ENCODE data around the gene PLS1.

PLS1 gene

DNA sequence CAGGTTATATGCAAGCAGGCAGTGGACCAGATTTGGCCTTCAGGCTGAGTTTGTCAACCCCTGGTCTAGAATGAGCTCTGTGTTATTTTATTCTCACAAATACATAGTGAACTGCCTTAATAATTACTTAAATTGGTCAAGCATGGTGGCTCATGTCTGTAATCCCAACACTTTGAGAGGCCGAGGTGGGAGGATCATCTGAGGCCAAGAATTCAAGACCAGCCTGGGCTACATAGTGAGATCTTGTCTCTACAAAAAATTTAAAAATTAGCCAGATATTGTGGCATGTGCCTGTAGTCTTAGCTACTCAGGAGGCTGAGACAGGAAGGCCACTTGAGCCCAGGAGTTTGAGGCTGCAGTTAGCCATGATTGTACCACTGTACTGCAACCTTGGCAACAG is 15.0 kb downstream of the PLS1 start:
- no peak overlapping the region for H3K4me3 ChIP-seq (ENCODE audit: low read depth, low read length)
- TF ChIP-seq, protein P1, sequence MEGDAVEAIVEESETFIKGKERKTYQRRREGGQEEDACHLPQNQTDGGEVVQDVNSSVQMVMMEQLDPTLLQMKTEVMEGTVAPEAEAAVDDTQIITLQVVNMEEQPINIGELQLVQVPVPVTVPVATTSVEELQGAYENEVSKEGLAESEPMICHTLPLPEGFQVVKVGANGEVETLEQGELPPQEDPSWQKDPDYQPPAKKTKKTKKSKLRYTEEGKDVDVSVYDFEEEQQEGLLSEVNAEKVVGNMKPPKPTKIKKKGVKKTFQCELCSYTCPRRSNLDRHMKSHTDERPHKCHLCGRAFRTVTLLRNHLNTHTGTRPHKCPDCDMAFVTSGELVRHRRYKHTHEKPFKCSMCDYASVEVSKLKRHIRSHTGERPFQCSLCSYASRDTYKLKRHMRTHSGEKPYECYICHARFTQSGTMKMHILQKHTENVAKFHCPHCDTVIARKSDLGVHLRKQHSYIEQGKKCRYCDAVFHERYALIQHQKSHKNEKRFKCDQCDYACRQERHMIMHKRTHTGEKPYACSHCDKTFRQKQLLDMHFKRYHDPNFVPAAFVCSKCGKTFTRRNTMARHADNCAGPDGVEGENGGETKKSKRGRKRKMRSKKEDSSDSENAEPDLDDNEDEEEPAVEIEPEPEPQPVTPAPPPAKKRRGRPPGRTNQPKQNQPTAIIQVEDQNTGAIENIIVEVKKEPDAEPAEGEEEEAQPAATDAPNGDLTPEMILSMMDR (IDR thresholded peaks at IDR 0.05; ENCODE audit: insufficient read depth, low read depth, low read length, missing control alignments): no peak
- DNase-seq (ENCODE audit: low read depth): no peak

DNA sequence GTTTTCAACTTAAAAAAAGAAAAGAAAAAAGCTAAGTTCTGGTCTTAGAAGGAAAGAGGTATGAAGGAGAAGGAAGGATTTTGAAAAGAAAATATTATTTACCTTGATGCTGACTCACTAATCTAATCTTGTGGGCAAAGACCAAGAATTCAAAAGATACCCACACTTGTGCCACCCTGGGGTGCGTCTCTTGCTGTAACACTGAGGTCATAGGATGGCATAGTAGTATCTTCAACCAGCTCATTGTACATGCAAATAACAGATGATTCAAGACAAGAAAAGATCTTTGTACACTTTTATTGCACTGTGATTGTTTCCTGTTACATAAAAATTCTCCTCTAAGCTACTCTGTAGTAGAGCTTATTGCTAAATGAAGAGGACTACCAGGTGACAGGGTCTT is 17.3 kb downstream of the PLS1 start:
- TF ChIP-seq, protein P1 (IDR thresholded peaks at IDR 0.05; ENCODE audit: insufficient read depth, low read depth, low read length, missing control alignments): no peak
- H3K4me3 ChIP-seq (ENCODE audit: low read depth, low read length): no peak overlapping the region
- DNase-seq (ENCODE audit: low read depth): no peak

DNA sequence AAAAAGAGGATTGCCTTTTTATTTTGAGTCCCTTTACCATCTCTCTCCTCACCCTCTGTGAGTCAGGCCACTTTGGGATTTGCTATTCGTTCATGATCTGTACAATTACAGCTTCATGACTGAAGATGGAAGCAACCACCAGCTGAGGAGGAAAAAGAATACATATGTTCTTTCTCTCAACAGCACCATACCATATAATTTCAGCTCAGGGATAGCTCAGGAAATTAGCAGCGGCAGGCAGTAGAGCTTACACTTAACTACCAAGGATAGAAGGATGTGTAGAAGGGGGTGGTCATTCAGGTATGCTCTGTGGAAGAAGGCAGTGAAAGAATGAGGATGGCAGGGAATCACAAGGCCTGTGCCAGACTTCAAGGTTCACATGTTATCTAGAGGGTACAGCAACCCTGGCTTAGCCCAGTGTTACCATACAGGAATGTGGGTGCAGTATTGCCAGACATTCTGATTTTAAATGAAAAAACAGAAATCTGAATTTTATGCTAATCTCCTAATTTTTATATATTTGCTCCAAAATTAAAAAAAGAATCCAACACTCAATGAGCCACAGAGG is 17.9 kb downstream of the PLS1 start:
- TF ChIP-seq, protein P1 (IDR thresholded peaks at IDR 0.05; ENCODE audit: insufficient read depth, low read depth, low read length, missing control alignments): no peak
- no peak for DNase-seq (ENCODE audit: low read depth)
- H3K4me3 ChIP-seq (ENCODE audit: low read depth, low read length): no peak overlapping the region

DNA sequence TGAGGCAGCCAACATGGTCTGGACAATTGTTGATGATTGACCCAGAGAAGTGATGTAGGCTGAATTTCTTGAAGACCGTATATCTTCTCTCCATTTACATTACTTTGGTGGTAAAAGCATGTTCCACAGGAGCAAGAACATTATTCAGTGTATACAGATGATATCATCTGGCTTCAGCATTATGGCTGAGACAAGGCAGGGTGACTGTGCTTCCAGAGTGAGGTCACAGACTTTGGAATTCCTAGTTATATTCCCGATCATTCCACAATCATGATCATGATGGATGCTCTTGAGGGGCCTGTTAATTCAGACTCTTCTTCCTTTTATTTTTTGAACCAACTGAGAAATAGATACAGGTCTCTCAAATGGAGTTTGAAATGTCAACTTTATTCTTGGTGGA is 19.0 kb downstream of the PLS1 start:
- no peak overlapping the region for H3K4me3 ChIP-seq (ENCODE audit: low read depth, low read length)
- TF ChIP-seq, protein P1 (IDR thresholded peaks at IDR 0.05; ENCODE audit: insufficient read depth, low read depth, low read length, missing control alignments): no peak
- no peak for DNase-seq (ENCODE audit: low read depth)

DNA sequence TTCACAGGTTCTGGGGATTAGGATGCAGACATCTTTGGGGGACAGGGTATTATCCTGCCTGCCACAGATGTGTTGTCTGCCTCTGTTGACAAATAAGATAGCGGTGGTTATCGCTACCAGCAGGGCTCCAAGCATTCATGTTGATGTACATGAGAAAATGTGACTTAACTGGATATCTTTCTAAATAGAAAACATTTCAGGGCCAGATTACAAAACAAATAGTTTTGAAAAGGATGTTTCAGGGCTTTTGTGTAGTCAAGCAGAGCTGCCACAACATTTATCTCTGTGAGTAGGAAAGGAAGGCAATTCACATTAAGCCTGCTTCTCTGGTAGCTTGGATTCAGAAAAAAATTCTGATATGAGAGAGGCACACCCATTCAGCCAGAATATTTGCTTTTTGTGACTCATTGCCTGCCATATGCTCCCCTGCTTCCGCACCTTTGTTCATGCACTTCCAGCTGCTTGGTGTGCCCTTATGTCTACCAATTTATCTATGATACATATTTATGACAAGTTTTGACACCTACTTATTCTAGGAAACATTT is 22.8 kb downstream of the PLS1 start:
- no peak for DNase-seq (ENCODE audit: low read depth)
- H3K4me3 ChIP-seq (ENCODE audit: low read depth, low read length): no peak overlapping the region
- TF ChIP-seq, protein P1 (IDR thresholded peaks at IDR 0.05; ENCODE audit: insufficient read depth, low read depth, low read length, missing control alignments): no peak

DNA sequence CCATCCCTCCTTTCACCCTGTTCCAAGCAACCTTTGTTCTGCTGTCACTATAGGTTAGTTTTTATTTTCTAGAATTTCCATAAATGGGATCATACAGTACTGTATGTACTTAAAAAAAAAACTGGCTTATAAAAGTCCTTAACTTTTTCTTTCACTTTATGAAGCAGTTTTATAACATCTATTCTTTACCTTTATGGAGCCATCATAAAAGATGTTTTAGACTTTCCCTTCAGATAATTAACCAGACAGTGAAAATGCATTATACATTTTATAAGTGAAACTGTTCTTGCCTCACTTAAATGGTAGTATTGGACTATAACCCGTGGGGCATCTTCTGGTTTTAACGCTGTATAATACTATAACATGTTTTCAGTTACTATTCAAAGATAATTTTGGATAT is 26.2 kb downstream of the PLS1 start:
- H3K4me3 ChIP-seq (ENCODE audit: low read depth, low read length): no peak overlapping the region
- TF ChIP-seq, protein P1 (IDR thresholded peaks at IDR 0.05; ENCODE audit: insufficient read depth, low read depth, low read length, missing control alignments): no peak
- DNase-seq (ENCODE audit: low read depth): no peak

DNA sequence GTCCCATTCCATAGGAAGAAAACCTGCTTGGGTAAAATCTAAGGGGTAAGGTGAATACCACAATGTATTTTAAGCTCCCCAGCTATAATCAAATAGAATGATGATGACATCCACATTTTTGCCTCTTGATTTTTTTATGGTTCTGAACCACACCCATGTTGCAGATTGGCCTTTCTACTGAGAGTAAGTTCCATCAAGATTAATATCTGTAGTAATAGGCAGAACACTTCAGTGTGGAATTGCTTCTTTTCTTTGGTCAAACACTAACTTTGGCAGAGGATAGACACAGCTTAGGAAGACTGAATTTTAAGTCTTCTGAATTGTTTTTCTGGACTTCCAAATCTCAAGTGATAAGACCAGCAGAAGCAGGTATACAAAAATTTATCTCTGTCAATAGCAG is 27.0 kb downstream of the PLS1 start:
- no peak overlapping the region for H3K4me3 ChIP-seq (ENCODE audit: low read depth, low read length)
- TF ChIP-seq, protein P1 (IDR thresholded peaks at IDR 0.05; ENCODE audit: insufficient read depth, low read depth, low read length, missing control alignments): no peak
- no peak for DNase-seq (ENCODE audit: low read depth)
